Measurements from ENCODE around the gene CD2AP. TPM values are rescaled to one million over a fixed set of nuclear protein-coding genes. Genes with fewer than 3 reads are reported as not detected.

Gene CD2AP
- total and polyA plus RNA-seq, 9 of the 15 experiments (the other 6 are each of a cell fraction or from before 2014, with no cell fraction given) = 9.4 to 69.7 (median 38.7) TPM

DNA sequence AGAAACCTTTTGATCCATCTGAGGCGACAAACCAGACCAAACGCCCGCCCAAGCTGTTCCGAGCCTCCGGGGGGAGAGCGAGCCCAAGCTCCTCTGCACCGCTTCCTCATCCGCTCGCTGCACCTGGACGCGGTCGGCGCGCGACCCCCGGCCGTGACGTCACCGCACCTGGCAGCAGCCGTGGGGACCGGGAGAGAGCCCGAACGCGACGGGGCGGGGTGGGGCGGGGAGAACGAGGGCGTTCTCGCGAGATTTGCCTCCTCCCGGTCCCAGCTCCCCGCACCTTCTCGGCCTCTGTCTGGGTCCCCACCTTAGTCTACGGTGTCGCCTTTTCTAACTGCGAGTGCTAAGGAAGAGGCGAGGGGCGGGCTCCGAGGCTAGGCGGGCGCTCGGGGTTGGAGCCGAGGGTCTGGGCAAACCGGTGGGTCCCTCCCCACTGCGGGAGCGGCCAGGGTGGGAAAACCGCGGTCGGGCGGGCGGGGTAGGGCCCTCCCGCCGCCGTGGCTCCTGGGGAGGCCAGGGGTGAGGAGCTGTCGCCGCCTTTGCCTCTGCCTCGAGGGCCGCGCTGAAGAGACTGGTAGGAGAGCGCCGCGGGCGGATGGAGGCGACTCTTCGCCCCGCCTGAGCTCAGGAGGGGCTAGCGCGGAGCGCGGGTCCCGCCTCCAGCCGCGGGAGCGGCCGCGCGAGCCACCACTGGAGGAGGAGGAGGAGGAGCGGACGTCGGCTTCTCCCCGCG lies at the start of gene CD2AP (continued):
- TF ChIP-seq, protein P1, sequence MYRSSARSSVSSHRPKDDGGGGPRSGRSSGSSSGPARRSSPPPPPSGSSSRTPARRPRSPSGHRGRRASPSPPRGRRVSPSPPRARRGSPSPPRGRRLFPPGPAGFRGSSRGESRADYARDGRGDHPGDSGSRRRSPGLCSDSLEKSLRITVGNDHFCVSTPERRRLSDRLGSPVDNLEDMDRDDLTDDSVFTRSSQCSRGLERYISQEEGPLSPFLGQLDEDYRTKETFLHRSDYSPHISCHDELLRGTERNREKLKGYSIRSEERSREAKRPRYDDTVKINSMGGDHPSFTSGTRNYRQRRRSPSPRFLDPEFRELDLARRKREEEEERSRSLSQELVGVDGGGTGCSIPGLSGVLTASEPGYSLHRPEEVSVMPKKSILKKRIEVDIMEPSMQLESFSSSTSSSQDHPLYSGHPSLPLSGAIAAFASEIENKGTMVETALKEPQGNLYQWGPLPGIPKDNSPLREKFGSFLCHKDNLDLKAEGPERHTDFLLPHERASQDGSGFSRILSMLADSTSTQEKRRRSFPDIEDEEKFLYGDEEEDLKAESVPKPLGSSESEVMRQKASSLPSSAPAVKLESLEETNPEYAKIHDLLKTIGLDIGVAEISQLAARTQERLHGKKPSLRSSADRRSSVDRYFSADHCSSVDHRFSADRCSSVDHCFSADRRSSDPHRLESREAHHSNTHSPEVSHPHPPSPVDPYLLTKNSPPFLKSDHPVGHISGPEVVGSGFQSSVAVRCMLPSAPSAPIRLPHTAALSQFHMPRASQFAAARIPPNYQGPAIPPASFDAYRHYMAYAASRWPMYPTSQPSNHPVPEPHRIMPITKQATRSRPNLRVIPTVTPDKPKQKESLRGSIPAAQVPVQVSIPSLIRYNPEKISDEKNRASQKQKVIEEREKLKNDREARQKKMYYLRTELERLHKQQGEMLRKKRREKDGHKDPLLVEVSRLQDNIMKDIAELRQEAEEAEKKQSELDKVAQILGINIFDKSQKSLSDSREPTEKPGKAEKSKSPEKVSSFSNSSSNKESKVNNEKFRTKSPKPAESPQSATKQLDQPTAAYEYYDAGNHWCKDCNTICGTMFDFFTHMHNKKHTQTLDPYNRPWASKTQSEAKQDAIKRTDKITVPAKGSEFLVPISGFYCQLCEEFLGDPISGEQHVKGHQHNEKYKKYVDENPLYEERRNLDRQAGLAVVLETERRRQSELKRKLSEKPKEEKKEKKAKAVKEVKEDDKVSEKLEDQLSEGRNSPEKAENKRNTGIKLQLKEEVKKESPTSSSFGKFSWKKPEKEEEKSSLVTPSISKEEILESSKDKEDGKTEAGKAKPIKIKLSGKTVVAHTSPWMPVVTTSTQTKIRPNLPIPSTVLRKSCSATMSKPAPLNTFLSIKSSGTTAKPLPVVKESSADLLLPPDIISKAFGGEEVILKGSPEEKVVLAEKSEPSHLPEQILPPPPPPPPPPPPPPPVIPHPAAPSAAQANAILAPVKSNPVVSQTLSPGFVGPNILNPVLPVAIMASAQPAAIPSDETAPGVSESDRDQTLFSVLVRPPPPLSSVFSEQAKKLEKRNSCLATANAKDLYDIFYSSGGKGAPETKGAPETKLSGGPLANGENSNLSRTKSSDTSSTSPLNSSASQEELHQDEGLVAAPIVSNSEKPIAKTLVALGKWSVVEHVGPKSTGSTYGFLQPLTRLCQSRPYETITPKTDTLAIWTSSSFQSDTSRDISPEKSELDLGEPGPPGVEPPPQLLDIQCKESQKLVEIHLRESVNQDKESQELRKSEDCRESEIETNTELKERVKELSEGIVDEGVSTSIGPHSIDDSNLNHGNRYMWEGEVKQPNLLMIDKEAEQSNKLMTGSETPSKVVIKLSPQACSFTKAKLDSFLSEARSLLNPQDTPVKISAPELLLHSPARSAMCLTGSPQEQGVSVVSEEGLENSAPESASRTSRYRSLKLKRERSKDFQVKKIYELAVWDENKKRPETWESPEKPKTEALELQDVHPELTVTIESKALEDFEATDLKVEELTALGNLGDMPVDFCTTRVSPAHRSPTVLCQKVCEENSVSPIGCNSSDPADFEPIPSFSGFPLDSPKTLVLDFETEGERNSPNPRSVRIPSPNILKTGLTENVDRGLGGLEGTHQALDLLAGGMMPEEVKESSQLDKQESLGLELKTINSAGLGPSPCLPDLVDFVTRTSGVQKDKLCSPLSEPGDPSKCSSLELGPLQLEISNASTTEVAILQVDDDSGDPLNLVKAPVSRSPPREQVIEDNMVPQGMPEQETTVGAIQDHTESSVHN (IDR thresholded peaks at IDR 0.05; ENCODE audit: borderline replicate concordance in 1 of 2, low read depth in 1 of 2) = no peak
- TF ChIP-seq KDM2B (CRISPR knock-in tag; IDR thresholded peaks at IDR 0.05) = peak; percentile 32; the same call in 1 of the 2 replicates
- peak; percentile 91 for TF ChIP-seq JUND (IDR thresholded peaks at IDR 0.05; ENCODE audit: borderline replicate concordance, low read depth, low read length)
- TF ChIP-seq JUND (tag; IDR thresholded peaks at IDR 0.05; ENCODE audit: borderline replicate concordance, low read depth, low read length) = peak; percentile 70; the same call in 1 of the 3 replicates
- no peak for TF ChIP-seq BRD9 (IDR thresholded peaks at IDR 0.05; ENCODE audit: low read depth, partially characterized antibody)
- peak; percentile 84 for TF ChIP-seq PRPF4 (IDR thresholded peaks at IDR 0.05; ENCODE audit: insufficient read depth, low read depth, low read length, poor library complexity, severe bottlenecking)
- TF ChIP-seq XRCC5 (IDR thresholded peaks at IDR 0.05; ENCODE audit: low read depth, low read length) = no peak
- TF ChIP-seq, protein P2, sequence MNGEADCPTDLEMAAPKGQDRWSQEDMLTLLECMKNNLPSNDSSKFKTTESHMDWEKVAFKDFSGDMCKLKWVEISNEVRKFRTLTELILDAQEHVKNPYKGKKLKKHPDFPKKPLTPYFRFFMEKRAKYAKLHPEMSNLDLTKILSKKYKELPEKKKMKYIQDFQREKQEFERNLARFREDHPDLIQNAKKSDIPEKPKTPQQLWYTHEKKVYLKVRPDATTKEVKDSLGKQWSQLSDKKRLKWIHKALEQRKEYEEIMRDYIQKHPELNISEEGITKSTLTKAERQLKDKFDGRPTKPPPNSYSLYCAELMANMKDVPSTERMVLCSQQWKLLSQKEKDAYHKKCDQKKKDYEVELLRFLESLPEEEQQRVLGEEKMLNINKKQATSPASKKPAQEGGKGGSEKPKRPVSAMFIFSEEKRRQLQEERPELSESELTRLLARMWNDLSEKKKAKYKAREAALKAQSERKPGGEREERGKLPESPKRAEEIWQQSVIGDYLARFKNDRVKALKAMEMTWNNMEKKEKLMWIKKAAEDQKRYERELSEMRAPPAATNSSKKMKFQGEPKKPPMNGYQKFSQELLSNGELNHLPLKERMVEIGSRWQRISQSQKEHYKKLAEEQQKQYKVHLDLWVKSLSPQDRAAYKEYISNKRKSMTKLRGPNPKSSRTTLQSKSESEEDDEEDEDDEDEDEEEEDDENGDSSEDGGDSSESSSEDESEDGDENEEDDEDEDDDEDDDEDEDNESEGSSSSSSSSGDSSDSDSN (IDR thresholded peaks at IDR 0.05; ENCODE audit: borderline replicate concordance in 1 of 2, low read depth in 2 of 2, low read length in 2 of 2) = peak; percentile 77 to 83; a peak in 3 of 4 replicates
- TF ChIP-seq ZNF324 (CRISPR knock-in tag; IDR thresholded peaks at IDR 0.05) = no peak
